Spinal cord (tissue), 10 donors: ENCODE results near the gene SLC51B. TPM values are rescaled to one million over a fixed set of nuclear protein-coding genes. Genes with fewer than 3 reads are reported as not detected.

Experiments
- DNase-seq, 6 donors: peaks; one replicate each; pipeline versions ENCODE4 v3.0.0 to v3.0.0-alpha.2; 2013 to 2015; ENCODE audit warnings: low spot score in 6 of 6, low read depth in 4 of 6
- H3K27ac ChIP-seq: one replicate; pipeline ENCODE4 v1.5.1; 2013; ENCODE audit warnings: low read depth, low read length, control low read depth
- H3K27me3 ChIP-seq: one replicate; pipeline ENCODE4 v1.6.1; 2013; ENCODE audit warnings: low read length; ENCODE audit not compliant: control insufficient read depth, insufficient read depth
- H3K36me3 ChIP-seq: one replicate; pipeline ENCODE4 v1.6.1; 2013; ENCODE audit warnings: low read length; ENCODE audit not compliant: control insufficient read depth, insufficient read depth
- H3K4me1 ChIP-seq: one replicate; pipeline ENCODE4 v1.6.1; 2013; ENCODE audit warnings: low read length; ENCODE audit not compliant: control insufficient read depth, insufficient read depth
- H3K4me3 ChIP-seq: one replicate; pipeline ENCODE4 v1.5.1; 2013; ENCODE audit warnings: low read depth, low read length, control low read depth
- H3K9me3 ChIP-seq: one replicate; pipeline ENCODE4 v1.6.1; 2013; ENCODE audit warnings: low read length; ENCODE audit not compliant: control insufficient read depth, insufficient read depth
- WGBS: methylation state at CpG from one replicate; pipeline ENCODE4 v1.1.5; 2013; ENCODE audit warnings: missing lambda C conversion rate; ENCODE audit not compliant: insufficient coverage; 5-methylcytosine and 5-hydroxymethylcytosine counted together
- polyA plus RNA-seq, 2 donors: library from polyadenylated mRNA; unstranded; fragments of 120-200 nt; gene quantifications; one replicate each; pipeline ENCODE4 v1.2.1, GENCODE V29; 2013; ENCODE audit not compliant: insufficient read length in 2 of 2
- total RNA-seq, 2 donors: library from RNA; depleted of rRNA in 1 of 2; stranded (reverse); fragments of 120-200 nt in 1 of 2; fragments of >200 nt in 1 of 2; gene quantifications; one replicate each; pipeline versions ENCODE4 v1.2.3 to v1.2.4, GENCODE V29; 2013 to 2014
- donor health status: healthy.

The SLC51B gene
- total and polyA plus RNA-seq, 4 donors: 0.44 to 2.3 (median 1.1) TPM; not detected in 1

DNA sequence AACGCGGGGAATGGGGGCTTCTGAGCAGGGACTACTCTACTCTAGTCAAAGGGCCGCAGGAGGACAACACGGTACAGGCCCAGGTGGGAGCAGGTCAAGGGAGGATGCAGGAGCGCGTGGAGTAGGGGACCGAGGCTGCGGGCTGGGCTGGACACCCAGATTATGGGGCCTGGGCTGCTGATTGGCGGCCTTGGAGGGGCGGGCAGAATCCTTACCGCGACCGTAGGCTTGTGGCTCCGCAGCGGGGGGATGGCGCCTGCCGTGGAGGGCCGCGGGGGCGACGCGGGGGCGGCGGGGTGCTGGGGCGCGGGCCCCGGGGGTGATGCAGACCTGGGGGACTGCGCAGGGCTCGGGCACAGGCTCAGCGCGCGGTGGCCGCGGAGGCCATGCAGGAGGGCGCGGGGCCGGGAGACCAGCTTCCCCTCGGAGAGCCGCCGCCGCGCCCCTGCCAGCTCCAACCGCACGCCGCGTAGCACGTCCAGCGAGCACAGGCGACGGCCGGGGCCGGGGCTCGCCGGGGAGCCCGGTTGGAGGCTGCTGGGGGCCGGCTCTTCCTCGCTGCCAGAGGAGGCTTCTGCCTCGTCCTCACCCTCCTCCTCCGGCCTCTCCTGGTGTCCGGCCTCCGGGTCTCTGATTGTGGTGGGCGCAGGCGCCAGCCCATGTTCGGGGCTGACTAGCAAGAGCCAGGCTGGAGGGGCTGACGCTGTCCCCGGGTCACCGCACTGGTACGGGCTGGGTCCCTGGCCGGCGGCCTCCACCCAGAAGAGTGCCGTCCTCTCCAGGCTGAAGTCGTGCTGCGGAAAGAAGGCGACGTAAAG lies 56.9 kb downstream of the SLC51B start:
- no peaks in the 10 kb centered on the region for H3K27me3 ChIP-seq
- peaks cover 8% of the 10 kb centered on the region for H3K4me1 ChIP-seq
- H3K9me3 ChIP-seq: no peaks in the 10 kb centered on the region
- H3K4me3 ChIP-seq: no peak overlapping the region
- no peak overlapping the region for H3K27ac ChIP-seq
- no peak for DNase-seq
- WGBS: 37% methylated on average over 74 of the region's 75 CpGs
- peaks cover 71% of the 10 kb centered on the region for H3K36me3 ChIP-seq

DNA sequence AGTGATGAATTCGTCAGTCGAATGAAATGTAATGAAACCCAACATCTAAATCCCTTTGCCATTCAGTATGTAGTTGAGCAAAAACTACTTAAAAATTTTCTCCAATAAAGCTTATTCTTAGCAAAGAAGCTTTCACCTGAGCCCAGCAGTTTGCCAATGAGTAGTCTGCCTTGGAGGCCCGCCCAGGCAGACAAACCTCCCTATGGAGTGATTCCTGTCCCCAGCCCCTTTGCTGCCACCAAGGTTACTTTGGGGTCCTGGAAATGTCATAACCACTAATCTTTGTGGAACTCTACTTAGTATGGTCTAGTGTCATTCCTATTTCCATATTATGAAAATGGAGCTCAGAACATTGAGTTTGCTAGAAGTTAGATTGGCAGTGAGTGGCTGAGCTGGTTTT lies 57.7 kb downstream of the SLC51B start:
- no peaks in the 10 kb centered on the region for H3K27me3 ChIP-seq
- H3K4me1 ChIP-seq: peaks cover 8% of the 10 kb centered on the region
- no peak for DNase-seq
- no peak overlapping the region for H3K27ac ChIP-seq
- H3K4me3 ChIP-seq: no peak overlapping the region
- H3K36me3 ChIP-seq: peaks cover 63% of the 10 kb centered on the region
- no peaks in the 10 kb centered on the region for H3K9me3 ChIP-seq
- WGBS: 100% methylated on average over 2 of the region's 3 CpGs

Other genes with a start within 250 kb of the SLC51B start
- gene PIF1, start 219.7 kb upstream of the SLC51B start, total RNA-seq: 1 to 10 TPM; 2.3 to 4.0 TPM
- gene PIF1, start 219.7 kb upstream of the SLC51B start, polyA plus RNA-seq: 10 to 100 TPM in 1 of 2 donors, 1 to 10 TPM in 1; 8.5 to 11.3 TPM
- 10 to 100 TPM; 17.5 to 26.0 TPM for gene PLEKHO2, start 203.5 kb upstream of the SLC51B start, total RNA-seq
- 10 to 100 TPM; 13.2 to 15.0 TPM for gene PLEKHO2, start 203.5 kb upstream of the SLC51B start, polyA plus RNA-seq
- gene ANKDD1A, start 133.5 kb upstream of the SLC51B start, total RNA-seq: 10 to 100 TPM in 1 of 2 donors, 1 to 10 TPM in 1; 9.8 to 10.8 TPM
- gene ANKDD1A, start 133.5 kb upstream of the SLC51B start, polyA plus RNA-seq: 10 to 100 TPM; 12.1 to 21.0 TPM
- 10 to 100 TPM; 49.4 to 60.7 TPM for gene SPG21, start 55.5 kb upstream of the SLC51B start, total RNA-seq
- gene SPG21, start 55.5 kb upstream of the SLC51B start, polyA plus RNA-seq: 10 to 100 TPM; 58.9 to 74.0 TPM
- 10 to 100 TPM; 14.9 to 19.7 TPM for gene MTFMT, start 15.7 kb upstream of the SLC51B start, total RNA-seq
- gene MTFMT, start 15.7 kb upstream of the SLC51B start, polyA plus RNA-seq: 10 to 100 TPM; 16.0 to 17.5 TPM
- gene RASL12, start 22.6 kb downstream of the SLC51B start, total RNA-seq: 10 to 100 TPM; 18.1 to 18.8 TPM
- gene RASL12, start 22.6 kb downstream of the SLC51B start, polyA plus RNA-seq: 10 to 100 TPM in 1 of 2 donors, 1 to 10 TPM in 1; 6.4 to 11.7 TPM
- gene KBTBD13, start 31.4 kb downstream of the SLC51B start, total RNA-seq: under 1 TPM in 1 of 2 donors, not detected in 1; 0.06 TPM
- gene KBTBD13, start 31.4 kb downstream of the SLC51B start, polyA plus RNA-seq: under 1 TPM in 1 of 2 donors, not detected in 1; 0.08 TPM
- 1 to 10 TPM; 5.5 to 5.8 TPM for gene UBAP1L, start 69.8 kb downstream of the SLC51B start, total RNA-seq
- gene UBAP1L, start 69.8 kb downstream of the SLC51B start, polyA plus RNA-seq: 10 to 100 TPM; 16.8 to 26.0 TPM
- 10 to 100 TPM; 12.7 to 16.7 TPM for gene PDCD7, start 88.4 kb downstream of the SLC51B start, total RNA-seq
- 10 to 100 TPM; 24.1 to 27.8 TPM for gene PDCD7, start 88.4 kb downstream of the SLC51B start, polyA plus RNA-seq
- gene CLPX, start 140.0 kb downstream of the SLC51B start, total RNA-seq: 10 to 100 TPM; 48.5 to 55.2 TPM
- 10 to 100 TPM; 45.2 to 46.6 TPM for gene CLPX, start 140.0 kb downstream of the SLC51B start, polyA plus RNA-seq
- under 1 TPM; 0.89 to 0.94 TPM for gene CILP, start 166.1 kb downstream of the SLC51B start, total RNA-seq
- 1 to 10 TPM in 1 of 2 donors, under 1 TPM in 1; 0.87 to 1.2 TPM for gene CILP, start 166.1 kb downstream of the SLC51B start, polyA plus RNA-seq
- gene PARP16, start 241.5 kb downstream of the SLC51B start, total RNA-seq: 10 to 100 TPM in 1 of 2 donors, 1 to 10 TPM in 1; 5.0 to 10.6 TPM
- 10 to 100 TPM; 11.7 to 17.1 TPM for gene PARP16, start 241.5 kb downstream of the SLC51B start, polyA plus RNA-seq